Occipital lobe (tissue), 2 donors: Measurements from ENCODE around the gene DISP2. TPM values are rescaled to one million over a fixed set of nuclear protein-coding genes. Genes with fewer than 3 reads are reported as not detected.
A peak's percentile ranks its signal among the peaks of the same experiment; 100 is the strongest.

Source experiments
- DNase-seq: peaks from one replicate; lab custom pipeline; 2025; lab: John Stamatoyannopoulos, UW
- total RNA-seq: library from RNA; depleted of rRNA; stranded (reverse); fragments of >200 nt; gene quantifications from one replicate; pipeline ENCODE4 v1.2.3, GENCODE V29; 2014

Gene DISP2
- total RNA-seq, 1 donor from 2014 or later: 9.2 TPM

- peak; percentile 75 for DNase-seq
Measured at GRCh38 chr15:40340740-40341400, 17.1 kb upstream of the DISP2 start, which contains the start of gene CCDC9B. Gene CCDC9B, minus strand, starts transcription at chr15:40340939. Its CDS starts 120 bp downstream, at chr15:40340819.

- DNase-seq: no peak
Measured at GRCh38 chr15:40342416-40343320, 15.4 kb upstream of the DISP2 start.

- DNase-seq: no peak
Measured at GRCh38 chr15:40343512-40343911, 14.5 kb upstream of the DISP2 start.

- no peak for DNase-seq
Measured at GRCh38 chr15:40344217-40344616, 13.8 kb upstream of the DISP2 start.

GRCh38 chr15:40344631-40345120 is 13.3 kb upstream of the DISP2 start:
- DNase-seq: peak; percentile 46

- no peak for DNase-seq
Measured at GRCh38 chr15:40345225-40345866, 12.7 kb upstream of the DISP2 start.

GRCh38 chr15:40345867-40346578 is 12.0 kb upstream of the DISP2 start:
- DNase-seq: no peak

- no peak for DNase-seq
Measured at GRCh38 chr15:40346579-40347558, 11.2 kb upstream of the DISP2 start.

- no peak for DNase-seq
Measured at GRCh38 chr15:40347559-40348473, 10.2 kb upstream of the DISP2 start.

GRCh38 chr15:40348474-40348870 is 9.5 kb upstream of the DISP2 start:
- DNase-seq: no peak

- no peak for DNase-seq
Measured at GRCh38 chr15:40349163-40349562, 8.9 kb upstream of the DISP2 start.

- no peak for DNase-seq
Measured at GRCh38 chr15:40352281-40352901, 5.6 kb upstream of the DISP2 start.

GRCh38 chr15:40353697-40354096 is 4.3 kb upstream of the DISP2 start:
- DNase-seq: no peak

- DNase-seq: peak; percentile 41
Measured at GRCh38 chr15:40354408-40355171, 3.4 kb upstream of the DISP2 start.

GRCh38 chr15:40355976-40356585 is 1.9 kb upstream of the DISP2 start:
- DNase-seq: no peak

- DNase-seq: no peak
Measured at GRCh38 chr15:40357246-40357645, 773 bp upstream of the DISP2 start.
